ENCODE data around the gene LY86.

Gene LY86

GRCh38 chr6:6634735-6635075 lies 46.2 kb downstream of the LY86 start:
- Histone ChIP-seq H3K9me2 (replicated peaks; ENCODE audit: control insufficient read depth, low read length) (no peaks in the 10 kb centered on the region), H3K4me1 (ENCODE audit: control insufficient read depth, low read length) (no peaks in the 10 kb centered on the region), H3K79me2 (ENCODE audit: control insufficient read depth, low read length) (no peaks in the 10 kb centered on the region), H3K27ac (ENCODE audit: low read depth, low read length) (no peak overlapping the region), H4K20me1 (ENCODE audit: control insufficient read depth, insufficient read depth, low read depth, low read length) (no peaks in the 10 kb centered on the region), H3F3A (ENCODE audit: control insufficient read depth, insufficient read depth) (no peaks in the 10 kb centered on the region), H3K36me3 (ENCODE audit: control insufficient read depth, low read length) (peaks cover 4% of the 10 kb centered on the region; the same call in 1 of the 2 replicates), H3K4me2 (ENCODE audit: low read length) (no peak overlapping the region), H3K27me3 (ENCODE audit: control insufficient read depth, low read length) (no peaks in the 10 kb centered on the region), H3K9me3 (ENCODE audit: control insufficient read depth, insufficient read depth, low read length) (no peaks in the 10 kb centered on the region), H3K4me3 (ENCODE audit: low read length) (no peak overlapping the region)
- TF ChIP-seq, protein P1, sequence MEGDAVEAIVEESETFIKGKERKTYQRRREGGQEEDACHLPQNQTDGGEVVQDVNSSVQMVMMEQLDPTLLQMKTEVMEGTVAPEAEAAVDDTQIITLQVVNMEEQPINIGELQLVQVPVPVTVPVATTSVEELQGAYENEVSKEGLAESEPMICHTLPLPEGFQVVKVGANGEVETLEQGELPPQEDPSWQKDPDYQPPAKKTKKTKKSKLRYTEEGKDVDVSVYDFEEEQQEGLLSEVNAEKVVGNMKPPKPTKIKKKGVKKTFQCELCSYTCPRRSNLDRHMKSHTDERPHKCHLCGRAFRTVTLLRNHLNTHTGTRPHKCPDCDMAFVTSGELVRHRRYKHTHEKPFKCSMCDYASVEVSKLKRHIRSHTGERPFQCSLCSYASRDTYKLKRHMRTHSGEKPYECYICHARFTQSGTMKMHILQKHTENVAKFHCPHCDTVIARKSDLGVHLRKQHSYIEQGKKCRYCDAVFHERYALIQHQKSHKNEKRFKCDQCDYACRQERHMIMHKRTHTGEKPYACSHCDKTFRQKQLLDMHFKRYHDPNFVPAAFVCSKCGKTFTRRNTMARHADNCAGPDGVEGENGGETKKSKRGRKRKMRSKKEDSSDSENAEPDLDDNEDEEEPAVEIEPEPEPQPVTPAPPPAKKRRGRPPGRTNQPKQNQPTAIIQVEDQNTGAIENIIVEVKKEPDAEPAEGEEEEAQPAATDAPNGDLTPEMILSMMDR (IDR thresholded peaks at IDR 0.05; ENCODE audit: low read depth, low read length, poor library complexity, severe bottlenecking) = no peak
- TF ChIP-seq EZH2phosphoT487 (IDR thresholded peaks at IDR 0.05; ENCODE audit: borderline replicate concordance, low read length) = no peak

DNA sequence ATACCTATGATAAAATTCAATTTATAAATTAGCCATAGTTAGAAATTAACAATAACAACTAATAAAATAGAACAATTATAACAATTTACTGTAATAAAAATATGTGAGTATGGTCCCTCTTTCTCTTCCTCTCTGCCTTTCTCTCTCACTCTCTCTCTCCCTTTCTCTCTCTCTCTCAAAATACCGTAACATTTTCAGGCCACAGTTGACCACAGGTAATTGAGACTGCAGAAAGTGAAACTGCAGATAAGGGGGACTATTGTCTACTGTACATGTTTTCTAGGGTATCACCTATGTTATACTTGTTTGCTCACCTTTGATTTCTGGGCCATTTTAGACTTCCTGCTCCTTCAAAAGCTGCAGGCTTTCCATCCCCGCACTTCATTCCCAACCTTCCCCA lies 46.8 kb downstream of the LY86 start:
- no peaks in the 10 kb centered on the region for H4K20me1 ChIP-seq (ENCODE audit: control insufficient read depth, insufficient read depth, low read depth, low read length)
- H3K4me1 ChIP-seq (ENCODE audit: control insufficient read depth, low read length) = no peaks in the 10 kb centered on the region
- H3K9me2 ChIP-seq (replicated peaks; ENCODE audit: control insufficient read depth, low read length) = no peaks in the 10 kb centered on the region
- H3F3A ChIP-seq (ENCODE audit: control insufficient read depth, insufficient read depth) = no peaks in the 10 kb centered on the region
- H3K4me3 ChIP-seq (ENCODE audit: low read length) = no peak overlapping the region
- TF ChIP-seq, protein P1 (IDR thresholded peaks at IDR 0.05; ENCODE audit: low read depth, low read length, poor library complexity, severe bottlenecking) = no peak
- no peak for TF ChIP-seq EZH2phosphoT487 (IDR thresholded peaks at IDR 0.05; ENCODE audit: borderline replicate concordance, low read length)
- no peak overlapping the region for H3K27ac ChIP-seq (ENCODE audit: low read depth, low read length)
- no peaks in the 10 kb centered on the region for H3K9me3 ChIP-seq (ENCODE audit: control insufficient read depth, insufficient read depth, low read length)
- H3K36me3 ChIP-seq (ENCODE audit: control insufficient read depth, low read length) = 0 out of 2 replicates have a peak, but pooled peaks cover 2% of the 10 kb centered on the region
- no peaks in the 10 kb centered on the region for H3K27me3 ChIP-seq (ENCODE audit: control insufficient read depth, low read length)
- no peaks in the 10 kb centered on the region for H3K79me2 ChIP-seq (ENCODE audit: control insufficient read depth, low read length)
- no peak overlapping the region for H3K4me2 ChIP-seq (ENCODE audit: low read length)

DNA sequence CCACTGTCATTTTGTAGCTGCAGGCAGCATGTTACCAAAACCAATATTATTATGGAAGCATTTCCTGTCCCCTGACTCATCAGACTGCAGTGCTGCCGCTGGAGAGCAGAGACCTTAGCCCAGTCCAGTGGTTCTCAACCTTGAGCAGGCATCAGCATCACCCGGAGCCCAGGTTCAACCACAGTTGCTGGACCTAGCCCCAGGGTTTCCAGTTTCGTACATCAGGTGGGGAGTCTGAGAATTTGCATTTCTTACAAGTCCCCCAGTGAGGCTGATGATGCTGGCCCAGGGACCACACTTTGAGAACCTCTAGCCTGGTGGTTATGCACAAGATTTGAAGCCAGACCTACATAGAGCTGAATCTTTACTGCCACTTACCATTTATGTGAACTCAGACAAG lies 47.3 kb downstream of the LY86 start:
- Histone ChIP-seq H3K27ac (ENCODE audit: low read depth, low read length) (no peak overlapping the region), H3K79me2 (ENCODE audit: control insufficient read depth, low read length) (no peaks in the 10 kb centered on the region), H3K9me3 (ENCODE audit: control insufficient read depth, insufficient read depth, low read length) (no peaks in the 10 kb centered on the region), H3K4me1 (ENCODE audit: control insufficient read depth, low read length) (no peaks in the 10 kb centered on the region), H3K27me3 (ENCODE audit: control insufficient read depth, low read length) (no peaks in the 10 kb centered on the region), H3F3A (ENCODE audit: control insufficient read depth, insufficient read depth) (no peaks in the 10 kb centered on the region), H3K9me2 (replicated peaks; ENCODE audit: control insufficient read depth, low read length) (no peaks in the 10 kb centered on the region), H4K20me1 (ENCODE audit: control insufficient read depth, insufficient read depth, low read depth, low read length) (no peaks in the 10 kb centered on the region), H3K36me3 (ENCODE audit: control insufficient read depth, low read length) (no peaks in the 10 kb centered on the region), H3K4me3 (ENCODE audit: low read length) (no peak overlapping the region), H3K4me2 (ENCODE audit: low read length) (no peak overlapping the region)
- TF ChIP-seq, protein P1 (IDR thresholded peaks at IDR 0.05; ENCODE audit: low read depth, low read length, poor library complexity, severe bottlenecking) = no peak
- no peak for TF ChIP-seq EZH2phosphoT487 (IDR thresholded peaks at IDR 0.05; ENCODE audit: borderline replicate concordance, low read length)

- no peaks in the 10 kb centered on the region for H3K79me2 ChIP-seq (ENCODE audit: control insufficient read depth, low read length)
- no peaks in the 10 kb centered on the region for H3K4me1 ChIP-seq (ENCODE audit: control insufficient read depth, low read length)
- TF ChIP-seq, protein P1 (IDR thresholded peaks at IDR 0.05; ENCODE audit: low read depth, low read length, poor library complexity, severe bottlenecking) = no peak
- no peak for TF ChIP-seq EZH2phosphoT487 (IDR thresholded peaks at IDR 0.05; ENCODE audit: borderline replicate concordance, low read length)
- no peaks in the 10 kb centered on the region for H3K9me2 ChIP-seq (replicated peaks; ENCODE audit: control insufficient read depth, low read length)
- H3K4me3 ChIP-seq (ENCODE audit: low read length) = no peak overlapping the region
- no peak overlapping the region for H3K4me2 ChIP-seq (ENCODE audit: low read length)
- no peaks in the 10 kb centered on the region for H3K9me3 ChIP-seq (ENCODE audit: control insufficient read depth, insufficient read depth, low read length)
- H3K27me3 ChIP-seq (ENCODE audit: control insufficient read depth, low read length) = no peaks in the 10 kb centered on the region
- no peak overlapping the region for H3K27ac ChIP-seq (ENCODE audit: low read depth, low read length)
- H3F3A ChIP-seq (ENCODE audit: control insufficient read depth, insufficient read depth) = no peaks in the 10 kb centered on the region
- no peaks in the 10 kb centered on the region for H3K36me3 ChIP-seq (ENCODE audit: control insufficient read depth, low read length)
- H4K20me1 ChIP-seq (ENCODE audit: control insufficient read depth, insufficient read depth, low read depth, low read length) = no peaks in the 10 kb centered on the region
These were observed 51.1 kb downstream of the LY86 start for GRCh38 chr6:6639572-6639971.

Measured in DOHH2 (cell line).